GM12873 (cell line): ENCODE results near the gene UBAP2L.

Source experiments
- CTCF ChIP-seq: IDR thresholded peaks from 2 replicates; pipeline ENCODE4 v1.5.1; 2012; ENCODE audit warnings: low read depth, mild to moderate bottlenecking, moderate library complexity, low read length, control low read depth; ENCODE audit not compliant: insufficient read depth; ENCODE audit errors: missing control alignments

The UBAP2L gene

GRCh38 chr1:154260127-154260526 is 39.4 kb downstream of the UBAP2L start:
- no peak for TF ChIP-seq CTCF

DNA sequence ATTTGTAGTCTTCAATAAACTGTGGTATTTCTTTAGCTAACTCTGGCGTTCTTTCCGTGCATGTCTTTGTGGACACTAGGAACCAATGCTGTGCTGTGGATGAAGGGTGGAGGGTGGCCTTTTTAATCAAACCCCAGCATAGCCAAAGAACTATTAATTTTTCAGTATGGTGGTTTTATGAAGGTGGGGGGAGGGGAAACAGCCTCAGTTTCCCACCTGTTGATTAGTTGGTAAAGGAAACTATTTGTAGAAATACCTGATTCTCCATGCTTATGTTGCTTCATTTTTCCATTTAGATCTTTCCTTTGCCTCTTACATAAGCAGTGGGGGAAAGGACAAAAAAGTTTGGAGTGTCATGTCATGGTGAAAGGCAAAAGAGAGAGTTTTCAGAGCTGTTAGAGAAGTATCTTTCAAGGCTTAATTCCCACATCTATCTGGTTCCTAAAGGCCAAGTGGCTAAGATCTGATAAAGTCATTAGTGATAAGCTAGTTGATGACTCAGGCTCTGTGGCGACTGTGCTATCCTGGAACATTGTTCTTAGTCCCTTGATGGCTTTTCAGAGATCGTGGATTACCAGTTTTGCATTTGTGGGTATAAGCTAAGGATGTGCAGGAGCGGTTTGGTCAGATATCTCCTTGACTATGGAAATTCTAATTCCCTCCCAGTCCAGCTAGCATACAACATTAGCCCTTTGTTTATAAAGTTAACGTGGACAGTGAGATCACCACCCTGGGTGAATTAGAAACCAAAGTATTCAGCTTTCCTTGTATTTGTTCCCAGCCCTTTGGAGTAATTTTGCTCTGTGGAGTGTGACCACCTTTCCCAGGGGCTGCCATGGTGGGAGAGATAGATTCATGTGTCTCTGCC is 42.9 kb downstream of the UBAP2L start:
- TF ChIP-seq CTCF = no peak

DNA sequence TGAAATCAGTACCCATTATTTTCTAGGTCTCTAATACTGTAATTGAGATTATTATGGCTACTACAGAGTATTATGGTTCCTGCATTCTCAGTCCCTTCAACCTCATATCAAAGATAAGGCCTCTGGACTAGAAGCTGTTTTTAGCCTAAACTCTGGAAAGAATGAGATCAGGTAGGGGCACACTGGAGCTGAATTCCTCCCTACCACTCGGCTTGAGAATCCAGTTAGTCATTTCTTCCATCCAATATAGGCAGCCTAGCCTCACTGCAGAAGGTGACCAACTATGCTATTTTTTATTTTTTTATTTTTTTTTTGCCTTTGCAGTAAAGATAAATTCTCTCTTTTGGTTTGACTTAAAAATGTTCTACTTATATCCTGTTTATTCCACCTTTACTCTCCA is 43.7 kb downstream of the UBAP2L start:
- TF ChIP-seq CTCF = no peak

- no peak for TF ChIP-seq CTCF
Observed at GRCh38 chr1:154265586-154265985, 44.8 kb downstream of the UBAP2L start.

DNA sequence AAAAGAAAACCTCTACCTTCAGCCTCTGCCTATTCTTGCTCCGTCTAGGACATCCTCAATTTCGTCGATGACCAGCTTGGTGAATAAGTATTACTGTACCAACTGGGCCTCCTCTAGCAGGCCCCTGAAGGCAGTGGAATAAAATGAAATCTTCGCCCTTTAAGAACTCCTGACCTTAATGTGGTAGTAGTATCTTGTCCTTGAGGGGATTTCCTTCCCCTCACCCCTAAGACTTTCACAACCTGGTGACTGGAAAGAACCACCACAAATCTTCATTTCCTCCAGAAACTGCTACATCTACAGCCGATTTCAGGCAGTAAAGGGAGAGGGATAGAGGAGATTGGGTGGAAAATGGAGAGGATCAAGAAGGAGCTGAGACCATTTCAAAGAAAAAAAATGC is 50.1 kb downstream of the UBAP2L start:
- no peak for TF ChIP-seq CTCF

- peak; percentile 82 for TF ChIP-seq CTCF
Observed at GRCh38 chr1:154272217-154272998, 51.7 kb downstream of the UBAP2L start, which contains the start of gene HAX1. Gene HAX1, plus strand, starts transcription at chr1:154272629. Its CDS starts 95 bp downstream, at chr1:154272724.

DNA sequence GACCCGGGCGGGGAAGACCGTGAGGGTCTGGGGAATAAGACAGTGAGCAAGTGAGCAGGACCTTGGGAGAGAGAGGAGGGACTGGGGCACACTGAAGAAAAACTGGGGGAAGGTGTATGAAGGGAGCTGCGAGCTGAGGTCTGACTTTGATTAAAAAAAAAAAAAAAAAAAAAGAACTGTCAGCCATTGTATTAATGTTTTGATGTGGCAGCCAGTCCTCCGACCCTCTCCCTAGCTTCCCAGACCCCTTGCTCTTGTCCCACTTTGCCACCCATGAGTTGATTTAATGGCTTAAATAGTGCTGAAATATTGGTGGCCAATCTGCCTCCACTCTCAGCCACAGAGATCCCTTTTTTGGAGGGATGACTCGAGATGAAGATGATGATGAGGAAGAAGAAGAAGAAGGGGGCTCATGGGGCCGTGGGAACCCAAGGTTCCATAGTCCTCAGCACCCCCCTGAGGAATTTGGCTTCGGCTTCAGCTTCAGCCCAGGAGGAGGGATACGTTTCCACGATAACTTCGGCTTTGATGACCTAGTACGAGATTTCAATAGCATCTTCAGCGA is 52.3 kb downstream of the UBAP2L start:
- no peak for TF ChIP-seq CTCF
